CD14-positive monocyte (primary cell): ENCODE data around the gene DNAJC19. TPM values are rescaled to one million over a fixed set of nuclear protein-coding genes. Genes with fewer than 3 reads are reported as not detected.

Experiments
- DNase-seq, 3 donors: peaks; one replicate each; pipeline ENCODE4 v3.0.0-alpha.2; 2011 to 2022
- H2AFZ ChIP-seq: 2 replicates; pipeline ENCODE4 v1.6.0; 2012; ENCODE audit warnings: mild to moderate bottlenecking, low read depth, low read length, inconsistent platforms; ENCODE audit not compliant: insufficient read depth, poor library complexity, severe bottlenecking
- H3K27ac ChIP-seq, 2 donors: 1 replicate in 1 of 2; 2 replicates in 1 of 2; pipeline ENCODE4 v1.5.1; 2012 to 2013; ENCODE audit warnings: low read length in 2 of 2, control low read depth in 1 of 2, inconsistent platforms in 1 of 2, low read depth in 1 of 2, mild to moderate bottlenecking in 1 of 2
- H3K27me3 ChIP-seq, 2 donors: one replicate each; pipeline versions ENCODE4 v1.6.0 to v1.6.1; 2011 to 2013; ENCODE audit warnings: low read length in 2 of 2; ENCODE audit not compliant: control insufficient read depth in 2 of 2, insufficient read depth in 2 of 2
- H3K36me3 ChIP-seq, 2 donors: replicated peaks in 1 of 2; 1 replicate in 1 of 2; 2 replicates in 1 of 2; pipeline versions ENCODE4 v1.5.1 to v1.6.1; 2012 to 2013; ENCODE audit warnings: low read length in 2 of 2, control low read depth in 1 of 2, inconsistent platforms in 1 of 2, mild to moderate bottlenecking in 1 of 2; ENCODE audit not compliant: insufficient read depth in 2 of 2, control insufficient read depth in 1 of 2
- H3K4me1 ChIP-seq, 2 donors: 1 replicate in 1 of 2; 2 replicates in 1 of 2; pipeline versions ENCODE4 v1.5.1 to v1.6.1; 2012 to 2013; ENCODE audit warnings: low read length in 2 of 2, control low read depth in 1 of 2, inconsistent platforms in 1 of 2, mild to moderate bottlenecking in 1 of 2, moderate library complexity in 1 of 2; ENCODE audit not compliant: insufficient read depth in 2 of 2, control insufficient read depth in 1 of 2
- H3K4me2 ChIP-seq: replicated peaks from 2 replicates; pipeline ENCODE3; 2012; ENCODE audit warnings: low read length, moderate library complexity, mild to moderate bottlenecking; ENCODE audit not compliant: poor library complexity, severe bottlenecking; ENCODE audit errors: extremely low read depth
- H3K4me3 ChIP-seq, 3 experiments: fragments of 200-600 bp in 1 of 3; sonication (generic) in 1 of 3; replicated peaks in 1 of 3; 1 replicate in 2 of 3; 2 replicates in 1 of 3; pipeline ENCODE4 v1.5.1; 2011 to 2013; ENCODE audit warnings: low read length in 3 of 3, mild to moderate bottlenecking in 3 of 3, control low read depth in 2 of 3, low read depth in 2 of 3, inconsistent platforms in 1 of 3, moderate library complexity in 1 of 3
- H3K79me2 ChIP-seq: 2 replicates; pipeline ENCODE4 v1.6.0; 2012; ENCODE audit warnings: mild to moderate bottlenecking, control low read depth, inconsistent platforms, low read length, moderate library complexity; ENCODE audit not compliant: insufficient read depth
- H3K9ac ChIP-seq: 2 replicates; pipeline ENCODE4 v1.6.0; 2017; ENCODE audit warnings: low read length, mild to moderate bottlenecking; ENCODE audit not compliant: insufficient read depth, poor library complexity, severe bottlenecking
- H3K9me3 ChIP-seq, 2 donors: replicated peaks in 1 of 2; 1 replicate in 1 of 2; 2 replicates in 1 of 2; pipeline versions ENCODE4 v1.5.1 to v1.6.1; 2012 to 2013; ENCODE audit warnings: low read length in 2 of 2, control low read depth in 1 of 2; ENCODE audit not compliant: control insufficient read depth in 1 of 2, insufficient read depth in 1 of 2
- H4K20me1 ChIP-seq: 2 replicates; pipeline ENCODE4 v1.6.0; 2012; ENCODE audit warnings: mild to moderate bottlenecking, low read length, control low read depth, moderate library complexity; ENCODE audit not compliant: insufficient read depth
- H3K27ac Mint-ChIP-seq, 7 donors: one replicate each; pipeline ENCODE4 v1.8.0; 2020; ENCODE audit warnings: mild to moderate bottlenecking in 7 of 7, mixed read lengths in 7 of 7, moderate library complexity in 6 of 7, inconsistent platforms in 2 of 7
- H3K27me3 Mint-ChIP-seq, 3 donors: one replicate each; pipeline ENCODE4 v1.8.0; 2021 to 2022; ENCODE audit warnings: low read depth in 3 of 3, mild to moderate bottlenecking in 3 of 3, mixed read lengths in 3 of 3, moderate library complexity in 3 of 3, inconsistent platforms in 1 of 3
- H3K36me3 Mint-ChIP-seq, 2 donors: one replicate each; pipeline ENCODE4 v1.8.0; 2020; ENCODE audit warnings: mixed read lengths in 2 of 2, inconsistent platforms in 1 of 2, mild to moderate bottlenecking in 1 of 2
- H3K4me1 Mint-ChIP-seq: one replicate; pipeline ENCODE4 v1.8.0; 2020; ENCODE audit warnings: mild to moderate bottlenecking, mixed read lengths
- H3K4me3 Mint-ChIP-seq, 2 donors: one replicate each; pipeline ENCODE4 v1.8.0; 2020; ENCODE audit warnings: mild to moderate bottlenecking in 2 of 2, mixed read lengths in 2 of 2, moderate library complexity in 1 of 2
- H3K9me3 Mint-ChIP-seq, 7 donors: one replicate each; pipeline ENCODE4 v1.8.0; 2020 to 2022; ENCODE audit warnings: mixed read lengths in 7 of 7, mild to moderate bottlenecking in 6 of 7, moderate library complexity in 6 of 7, inconsistent platforms in 2 of 7
- CTCF ChIP-seq: fragments of 200-600 bp; IDR thresholded peaks from one replicate; pipeline ENCODE4 v1.8.0; 2022; ENCODE audit warnings: antibody characterized with exemption, mild to moderate bottlenecking
- WGBS: methylation state at CpG from one replicate; pipeline ENCODE4 v1.1.5; 2013; ENCODE audit warnings: missing lambda C conversion rate; ENCODE audit not compliant: insufficient coverage; 5-methylcytosine and 5-hydroxymethylcytosine counted together
- intact Hi-C, 2 donors: fragments of 100-400 bp; cut with micrococcal nuclease; formaldehyde crosslinking; loops; one replicate each; pipeline versions ENCODE4 v1.15.0 to v1.15.1; 2023
- polyA plus RNA-seq, 3 donors: library from polyadenylated mRNA; depleted of rRNA in 1 of 3; unstranded in 2 of 3; stranded (reverse) in 1 of 3; fragments of 300-500 nt in 2 of 3; fragments of >200 nt in 1 of 3; fragmentation: Illumina TruSeq in 2 of 3; gene quantifications; 1 replicate in 2 of 3; 2 replicates in 1 of 3; pipeline ENCODE4 v1.2.3, GENCODE V29; 2012 to 2021

DNAJC19 gene
- polyA plus RNA-seq, 3 donors: 10.7 to 44.7 (median 44.0) TPM

DNA sequence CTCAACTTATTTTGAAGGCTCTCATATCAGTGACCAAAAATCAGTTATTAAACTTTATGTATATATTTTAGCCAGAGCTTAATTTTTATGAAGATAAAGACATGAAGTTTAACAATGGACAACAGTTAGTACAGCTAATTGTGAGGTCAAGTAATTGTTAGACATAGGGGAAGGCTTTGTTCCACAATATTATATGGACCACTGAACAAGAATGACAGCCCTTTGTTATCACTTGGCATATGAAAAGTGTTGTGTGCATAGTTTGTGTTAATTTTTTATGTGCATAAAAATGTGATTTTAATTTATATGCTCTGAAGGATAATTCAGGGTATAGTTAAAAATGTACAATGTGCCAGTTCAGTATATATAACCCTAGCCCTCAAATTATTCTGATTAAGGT is 12.0 kb downstream of the DNAJC19 start:
- H3K36me3 ChIP-seq: peaks cover 46 to 85% of the 10 kb centered on the region in 2 donors
- Mint-ChIP-seq H3K27ac (no peak overlapping the region), H3K36me3 (peaks cover 33 to 55% of the 10 kb centered on the region in 2 donors), H3K4me1 (peaks cover 2% of the 10 kb centered on the region), H3K4me3 (no peak overlapping the region), H3K9me3 (no peaks in the 10 kb centered on the region), H3K27me3 (no peaks in the 10 kb centered on the region)
- H4K20me1 ChIP-seq: no peaks in the 10 kb centered on the region
- no peak overlapping the region for H2AFZ ChIP-seq
- no peaks in the 10 kb centered on the region for H3K27me3 ChIP-seq
- H3K4me1 ChIP-seq: peaks cover 0 to 4% of the 10 kb centered on the region in 2 donors
- no peak overlapping the region for H3K4me2 ChIP-seq
- DNase-seq: no peak
- no peak for TF ChIP-seq CTCF
- no peak overlapping the region for H3K9ac ChIP-seq
- no peaks in the 10 kb centered on the region for H3K9me3 ChIP-seq
- H3K79me2 ChIP-seq: no peaks in the 10 kb centered on the region
- H3K27ac ChIP-seq: no peak overlapping the region
- intact Hi-C loops: no loop called here
- no peak overlapping the region for H3K4me3 ChIP-seq

- H3K4me1 ChIP-seq: peaks cover 0 to 4% of the 10 kb centered on the region in 2 donors
- no peaks in the 10 kb centered on the region for H3K27me3 Mint-ChIP-seq
- H4K20me1 ChIP-seq: no peaks in the 10 kb centered on the region
- no peak for DNase-seq
- H3K36me3 ChIP-seq: peaks cover 64 to 89% of the 10 kb centered on the region in 2 donors
- H3K4me3 Mint-ChIP-seq: no peak overlapping the region
- H3K9me3 ChIP-seq: no peaks in the 10 kb centered on the region
- H3K9me3 Mint-ChIP-seq: no peaks in the 10 kb centered on the region
- H3K27ac ChIP-seq: no peak overlapping the region
- TF ChIP-seq CTCF: no peak
- peak overlapping the region in 2 of 7 donors; percentile 15 to 43 for H3K27ac Mint-ChIP-seq
- no peak overlapping the region for H2AFZ ChIP-seq
- 100% methylated on average over 3 of the region's 6 CpGs for WGBS
- intact Hi-C loops: no loop called here
- H3K79me2 ChIP-seq: no peaks in the 10 kb centered on the region
- peaks cover 53 to 79% of the 10 kb centered on the region in 2 donors for H3K36me3 Mint-ChIP-seq
- H3K4me3 ChIP-seq: no peak overlapping the region
- no peak overlapping the region for H3K4me2 ChIP-seq
- H3K4me1 Mint-ChIP-seq: peaks cover 4% of the 10 kb centered on the region
- no peaks in the 10 kb centered on the region for H3K27me3 ChIP-seq
- H3K9ac ChIP-seq: no peak overlapping the region
Measured at GRCh38 chr3:180974286-180974685, 15.2 kb downstream of the DNAJC19 start.
